ENCODE measurements around the gene CLASP2. TPM values are rescaled to one million over a fixed set of nuclear protein-coding genes. Genes with fewer than 3 reads are reported as not detected.
"Not testable (repeated sequence)": the region's sequence is repeated elsewhere in the genome, so short reads cannot be mapped to it uniquely, and the experiment has no call there.

The CLASP2 gene
- total RNA-seq, 6 donors from 2014 or later, result 41.2 to 99.5 (median 64.0) TPM

DNA sequence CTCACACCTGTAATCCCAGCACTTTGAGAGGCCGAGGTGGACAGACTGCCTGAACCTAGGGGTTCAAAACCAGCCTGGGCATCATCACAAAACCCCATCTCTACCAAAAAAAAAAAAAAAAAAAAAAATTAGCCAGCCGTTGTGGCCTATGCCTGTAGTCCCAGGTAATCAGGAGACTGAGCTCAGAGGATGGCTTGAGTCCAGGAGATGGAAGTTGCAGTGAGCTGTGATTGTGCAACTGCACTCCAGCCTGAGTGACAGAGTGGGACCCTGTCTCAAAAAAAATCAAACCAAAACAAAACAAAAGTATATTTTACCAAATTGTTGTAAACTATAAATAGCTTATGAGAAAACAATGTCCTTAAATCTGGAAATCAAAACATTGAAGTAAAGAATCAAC, 243.2 kb downstream of the CLASP2 start:
- TF ChIP-seq POLR2AphosphoS5 (IDR thresholded peaks at IDR 0.05), result no peak
- TF ChIP-seq, protein P1, sequence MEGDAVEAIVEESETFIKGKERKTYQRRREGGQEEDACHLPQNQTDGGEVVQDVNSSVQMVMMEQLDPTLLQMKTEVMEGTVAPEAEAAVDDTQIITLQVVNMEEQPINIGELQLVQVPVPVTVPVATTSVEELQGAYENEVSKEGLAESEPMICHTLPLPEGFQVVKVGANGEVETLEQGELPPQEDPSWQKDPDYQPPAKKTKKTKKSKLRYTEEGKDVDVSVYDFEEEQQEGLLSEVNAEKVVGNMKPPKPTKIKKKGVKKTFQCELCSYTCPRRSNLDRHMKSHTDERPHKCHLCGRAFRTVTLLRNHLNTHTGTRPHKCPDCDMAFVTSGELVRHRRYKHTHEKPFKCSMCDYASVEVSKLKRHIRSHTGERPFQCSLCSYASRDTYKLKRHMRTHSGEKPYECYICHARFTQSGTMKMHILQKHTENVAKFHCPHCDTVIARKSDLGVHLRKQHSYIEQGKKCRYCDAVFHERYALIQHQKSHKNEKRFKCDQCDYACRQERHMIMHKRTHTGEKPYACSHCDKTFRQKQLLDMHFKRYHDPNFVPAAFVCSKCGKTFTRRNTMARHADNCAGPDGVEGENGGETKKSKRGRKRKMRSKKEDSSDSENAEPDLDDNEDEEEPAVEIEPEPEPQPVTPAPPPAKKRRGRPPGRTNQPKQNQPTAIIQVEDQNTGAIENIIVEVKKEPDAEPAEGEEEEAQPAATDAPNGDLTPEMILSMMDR (IDR thresholded peaks at IDR 0.05), result no peak
- no peak for TF ChIP-seq EP300 (IDR thresholded peaks at IDR 0.05)

DNA sequence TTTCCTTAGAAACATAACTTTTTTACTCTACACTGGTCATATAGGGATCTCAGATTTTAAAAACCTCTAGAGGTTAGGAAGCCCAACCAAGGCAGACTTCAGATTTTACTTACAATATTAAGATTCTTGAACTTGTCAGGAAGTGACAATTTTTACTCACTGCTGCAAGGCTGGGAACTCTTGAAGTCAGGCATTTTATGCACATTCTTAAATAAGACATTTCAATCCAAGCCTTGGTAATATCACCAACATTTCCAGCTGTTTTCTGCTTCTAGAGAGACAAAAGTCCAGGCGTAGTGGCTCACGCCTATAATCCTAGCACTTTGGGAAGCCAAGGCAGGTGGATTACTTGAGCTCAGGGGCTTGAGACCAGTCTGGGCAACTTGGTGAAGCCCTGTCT, 244.2 kb downstream of the CLASP2 start:
- no peak for ATAC-seq (ENCODE audit: low FRiP score in 2 of 2)

More for the DNA sequence above, 243.2 kb downstream of the CLASP2 start:
- no peak for ATAC-seq (ENCODE audit: low FRiP score in 2 of 2)
- H3K4me1 ChIP-seq, result no peaks in the 10 kb centered on the region
- no peaks in the 10 kb centered on the region for H3K9me3 ChIP-seq
- DNase-seq, result no peak
- WGBS, 2 donors, result 69 to 70% methylated on average over 2 of the region's 2 CpGs
- no peaks in the 10 kb centered on the region for H3K27me3 ChIP-seq
- no peaks in the 10 kb centered on the region for H3K36me3 ChIP-seq
- H3K4me3 ChIP-seq, result no peak overlapping the region
- H3K27ac ChIP-seq, result no peak overlapping the region

DNA sequence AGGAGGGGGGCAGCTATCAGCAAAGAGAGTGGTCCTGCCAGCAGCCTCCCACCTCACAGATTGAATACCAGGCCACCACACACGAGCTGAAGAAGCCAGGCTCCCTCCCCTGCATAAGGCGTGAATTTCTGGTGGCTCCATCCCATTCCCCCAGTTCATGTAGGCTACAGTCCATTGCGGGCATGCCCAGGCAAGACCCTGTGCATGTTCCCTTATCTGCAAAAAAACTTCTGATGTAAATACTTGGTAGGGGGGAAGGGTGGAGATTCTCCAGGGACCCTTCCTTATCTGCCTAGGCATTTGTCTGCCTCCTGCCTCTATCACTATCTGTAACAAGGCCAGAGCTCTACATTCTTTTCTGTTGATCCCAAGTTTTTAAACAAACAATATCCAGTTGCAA, 250.3 kb downstream of the CLASP2 start:
- no peak overlapping the region for H3K4me3 ChIP-seq
- H3K36me3 ChIP-seq, result no peaks in the 10 kb centered on the region
- TF ChIP-seq POLR2A (IDR thresholded peaks at IDR 0.05) (no peak), EP300 (IDR thresholded peaks at IDR 0.05) (no peak), POLR2AphosphoS5 (IDR thresholded peaks at IDR 0.05) (no peak)
- TF ChIP-seq, protein P1 (IDR thresholded peaks at IDR 0.05), result no peak
- DNase-seq (no peak), ATAC-seq (ENCODE audit: low FRiP score in 2 of 2) (no peak)
- no peak overlapping the region for H3K27ac ChIP-seq
- WGBS, 2 donors, result 92 to 96% methylated on average over 3 of the region's 3 CpGs
- no peaks in the 10 kb centered on the region for H3K27me3 ChIP-seq
- H3K9me3 ChIP-seq, result no peaks in the 10 kb centered on the region
- H3K4me1 ChIP-seq, result no peaks in the 10 kb centered on the region

More for the DNA sequence above, 244.2 kb downstream of the CLASP2 start:
- H3K36me3 ChIP-seq, result no peaks in the 10 kb centered on the region
- no peaks in the 10 kb centered on the region for H3K9me3 ChIP-seq
- DNase-seq, result no peak
- TF ChIP-seq, protein P1 (IDR thresholded peaks at IDR 0.05), result no peak
- TF ChIP-seq POLR2A (IDR thresholded peaks at IDR 0.05) (no peak), EP300 (IDR thresholded peaks at IDR 0.05) (no peak), POLR2AphosphoS5 (IDR thresholded peaks at IDR 0.05) (no peak)
- WGBS, 2 donors, result 97% methylated on average over 2 of the region's 2 CpGs
- H3K4me3 ChIP-seq, result no peak overlapping the region
- no peaks in the 10 kb centered on the region for H3K27me3 ChIP-seq
- no peaks in the 10 kb centered on the region for H3K4me1 ChIP-seq
- no peak overlapping the region for H3K27ac ChIP-seq

DNA sequence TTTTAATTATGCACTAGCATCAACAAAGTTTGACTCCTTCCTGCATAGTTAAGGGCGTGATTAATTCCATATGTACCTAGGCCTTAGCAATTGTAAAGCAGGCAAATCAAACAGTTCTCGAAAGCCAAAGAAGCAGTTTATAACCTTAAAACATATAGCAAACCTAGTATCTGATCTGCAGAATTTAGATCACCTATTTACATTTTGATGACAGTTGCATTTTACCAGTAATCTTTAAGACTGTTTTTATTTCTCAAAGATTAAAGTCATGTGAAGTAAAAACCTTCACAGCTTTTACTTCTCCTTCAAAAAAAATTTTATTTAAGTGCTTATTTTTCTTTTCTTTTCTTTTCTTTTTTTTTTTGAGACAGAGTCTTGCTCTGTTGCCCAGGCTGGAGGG, 257.0 kb downstream of the CLASP2 start:
- Histone ChIP-seq H3K27me3 (no peaks in the 10 kb centered on the region), H3K4me3 (no peak overlapping the region), H3K4me1 (no peaks in the 10 kb centered on the region), H3K9me3 (peaks cover 5 to 16% (median 8%) of the 10 kb centered on the region in 4 donors), H3K27ac (no peak overlapping the region), H3K36me3 (no peaks in the 10 kb centered on the region)
- WGBS, 2 donors, result 96 to 97% methylated on average over 2 of the region's 2 CpGs
- no peak for TF ChIP-seq EP300 (IDR thresholded peaks at IDR 0.05)
- no peak for TF ChIP-seq POLR2AphosphoS5 (IDR thresholded peaks at IDR 0.05)
- no peak for TF ChIP-seq POLR2A (IDR thresholded peaks at IDR 0.05)
- TF ChIP-seq, protein P1 (IDR thresholded peaks at IDR 0.05), result no peak
- no peak for DNase-seq
- no peak for ATAC-seq (ENCODE audit: low FRiP score in 2 of 2)

DNA sequence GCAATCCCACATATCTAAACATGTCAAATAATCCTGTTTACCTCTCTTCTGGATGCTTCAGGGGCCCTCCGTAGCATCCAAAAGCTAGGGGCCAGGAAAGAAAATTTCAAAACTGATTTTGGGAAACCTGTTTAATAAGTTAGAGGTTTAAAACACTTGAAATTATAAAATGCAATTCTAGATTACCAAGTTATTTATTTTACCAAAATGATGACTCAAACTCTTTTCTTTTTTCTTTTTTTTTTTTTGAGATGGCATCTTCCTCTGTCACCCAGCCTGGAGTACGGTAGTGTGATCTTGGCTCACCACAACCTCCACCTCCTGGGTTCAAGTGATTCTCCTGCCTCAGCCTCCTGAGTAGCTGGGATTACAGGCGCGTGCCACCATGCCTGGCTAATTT, 258.5 kb downstream of the CLASP2 start:
- DNase-seq; H3K27ac ChIP-seq; H3K36me3 ChIP-seq; H3K4me3 ChIP-seq; H3K4me1 ChIP-seq; H3K27me3 ChIP-seq; ATAC-seq (ENCODE audit: low FRiP score in 2 of 2): not testable (repeated sequence)
- WGBS, 2 donors, result 94 to 97% methylated on average over 4 of the region's 4 CpGs
- H3K9me3 ChIP-seq, result peaks cover 5 to 16% (median 8%) of the 10 kb centered on the region in 4 donors
